Activated CD4-positive, alpha-beta T cell treated with anti-CD3 and anti-CD28 coated beads, Interleukin-2, amount 50 U/mL, for 24 hours (primary cell): ENCODE data around the gene C19orf47.

ENCODE experiments used
- DNase-seq, 2 donors: peaks; one replicate each; pipeline ENCODE4 v3.0.0-alpha.2; 2020; ENCODE audit warnings: low read depth in 1 of 2, low spot score in 1 of 2

C19orf47 gene

DNA sequence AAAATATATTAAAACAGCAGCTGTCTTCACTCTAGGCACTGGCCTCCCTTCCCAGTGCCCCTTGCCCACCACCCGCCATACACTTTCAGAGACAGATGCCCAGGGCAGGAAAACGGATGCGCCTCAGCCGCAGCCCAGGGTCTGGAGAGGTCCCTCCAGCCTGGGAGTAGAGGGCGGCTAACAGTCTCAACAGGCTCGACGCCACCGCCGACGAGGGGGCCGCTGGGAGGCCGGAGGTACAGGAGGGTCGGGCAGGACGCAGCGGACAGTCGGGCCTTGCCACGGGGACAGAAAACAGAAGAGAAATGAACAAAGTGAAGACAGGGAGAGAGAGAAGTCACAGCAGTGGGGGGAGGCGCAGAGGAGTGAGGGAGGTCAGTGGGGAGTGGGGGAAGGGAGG lies 27.1 kb downstream of the C19orf47 start:
- DNase-seq, result no peak

DNA sequence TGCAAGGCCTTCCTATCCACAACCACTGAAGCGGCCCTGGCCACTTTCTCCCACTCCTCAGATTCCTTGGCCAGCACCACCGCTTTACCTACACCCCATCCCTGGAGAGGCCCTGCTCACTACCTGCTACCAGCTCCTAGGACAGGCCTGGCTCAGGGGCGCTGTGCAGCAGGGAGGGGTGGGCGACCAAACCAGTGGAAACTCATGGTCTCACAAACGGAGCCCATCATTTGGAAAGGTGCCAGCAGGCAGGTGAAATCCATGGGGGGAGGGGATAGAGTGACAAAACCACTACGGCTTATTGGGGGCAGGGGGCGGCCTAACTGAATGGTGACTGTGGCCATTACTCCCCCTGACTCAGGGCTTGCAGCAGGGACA lies 27.6 kb downstream of the C19orf47 start:
- no peak for DNase-seq

GRCh38 chr19:40317338-40317737 lies 30.9 kb downstream of the C19orf47 start:
- DNase-seq, result no peak

GRCh38 chr19:40315812-40316470 lies 32.3 kb downstream of the C19orf47 start:
- no peak for DNase-seq

DNA sequence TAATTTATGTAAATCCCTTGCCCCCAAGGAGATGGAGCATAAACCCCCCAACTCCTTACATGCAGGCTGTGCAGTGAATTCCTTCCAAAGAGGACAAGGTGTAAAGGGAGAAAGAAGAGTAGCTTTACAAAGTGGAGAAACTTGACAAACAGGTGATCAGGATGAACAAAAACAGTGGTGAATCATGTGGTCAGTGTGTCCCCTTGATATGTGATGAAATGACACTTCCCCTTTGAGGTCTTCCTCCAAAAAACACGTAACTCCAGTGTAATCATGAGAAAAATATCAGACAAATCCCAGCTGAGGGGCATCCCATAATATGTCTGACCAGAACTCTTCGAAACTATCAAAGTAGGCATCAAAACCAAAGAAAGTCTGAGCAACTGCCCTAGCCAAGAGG lies 33.5 kb downstream of the C19orf47 start:
- no peak for DNase-seq

DNA sequence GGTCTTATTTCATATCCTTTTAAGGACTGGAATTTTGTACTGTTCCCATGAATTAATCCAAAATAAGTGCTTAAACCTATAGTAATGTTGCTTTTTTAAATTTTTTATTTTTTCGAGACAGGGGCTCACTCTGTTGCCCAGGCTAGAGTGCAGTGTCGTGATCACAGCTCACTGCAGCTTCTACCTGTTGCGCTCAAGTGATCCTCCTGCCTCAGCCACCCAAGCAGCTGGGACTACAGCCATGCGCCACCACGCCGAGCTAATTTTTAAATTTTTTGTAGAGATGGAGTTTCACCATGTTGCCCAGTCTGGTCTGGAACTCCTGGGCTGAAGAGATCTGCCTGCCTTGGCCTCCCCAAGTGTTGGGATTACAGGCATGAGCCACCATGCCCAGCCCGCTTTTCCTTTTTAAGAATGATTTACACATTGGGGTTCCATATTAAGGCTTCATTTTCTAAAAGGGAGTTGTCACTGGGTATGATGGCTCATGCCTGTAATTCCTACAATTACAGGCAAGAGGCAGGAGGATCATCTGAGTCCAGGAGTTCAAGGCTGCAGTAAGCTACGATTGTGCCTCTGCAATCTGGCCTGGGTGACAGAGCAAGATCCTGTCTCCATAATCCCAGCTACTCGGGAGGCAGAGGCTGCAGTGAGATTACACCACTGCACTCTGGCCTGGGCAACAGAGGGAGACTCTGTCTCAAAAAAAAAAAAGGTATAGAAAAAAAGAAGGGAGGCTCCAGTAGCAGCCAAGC lies 34.8 kb downstream of the C19orf47 start:
- no peak for DNase-seq

GRCh38 chr19:40312533-40312932 lies 35.7 kb downstream of the C19orf47 start:
- no peak for DNase-seq

- DNase-seq, result no peak
Measured at GRCh38 chr19:40309666-40310065, 38.5 kb downstream of the C19orf47 start.

GRCh38 chr19:40305403-40305802 lies 42.8 kb downstream of the C19orf47 start:
- peak; percentile 13 to 57 for DNase-seq

- no peak for DNase-seq
Measured at GRCh38 chr19:40304306-40304705, 43.9 kb downstream of the C19orf47 start.

DNA sequence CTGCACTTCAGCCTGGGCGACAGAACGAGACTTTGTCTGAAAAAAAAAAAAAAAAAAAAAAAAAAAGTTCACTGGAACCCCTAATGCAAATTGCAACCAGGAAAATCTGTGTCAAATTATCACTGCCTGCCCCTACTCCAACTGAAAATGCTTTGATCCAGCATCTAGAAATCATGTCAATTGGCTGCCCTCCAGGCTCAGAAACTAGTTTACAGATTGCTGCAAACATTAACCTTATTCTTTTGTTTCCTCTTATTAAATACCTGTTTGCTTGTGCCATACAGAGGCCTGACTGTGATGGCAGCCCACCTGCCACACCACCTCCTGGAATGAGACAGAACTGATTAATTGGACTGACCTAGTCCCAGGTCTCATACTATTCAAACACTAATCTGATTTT lies 44.4 kb downstream of the C19orf47 start:
- DNase-seq, result no peak

- DNase-seq, result no peak
Measured at GRCh38 chr19:40302224-40303011, 45.8 kb downstream of the C19orf47 start.

- DNase-seq, result no peak
Measured at GRCh38 chr19:40300668-40301067, 47.5 kb downstream of the C19orf47 start.

DNA sequence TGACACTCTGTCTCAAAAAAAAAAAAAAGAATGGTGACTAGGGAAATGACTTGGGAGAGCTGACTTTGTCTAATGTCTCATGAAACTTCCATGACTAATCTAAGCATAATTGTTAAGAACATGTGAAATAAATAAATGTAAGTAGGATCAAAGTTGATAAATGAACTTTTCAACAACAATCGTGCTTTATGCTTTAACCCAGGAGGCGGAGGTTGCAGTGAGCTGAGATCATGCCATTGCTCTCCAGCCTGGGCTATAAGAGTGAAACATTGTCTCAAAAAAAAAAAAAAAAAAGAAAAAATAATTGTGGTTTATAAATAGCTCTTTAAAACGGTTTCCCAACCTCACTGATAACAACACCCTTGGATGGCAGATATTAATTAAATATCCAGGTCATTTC lies 50.2 kb downstream of the C19orf47 start:
- DNase-seq, result no peak

GRCh38 chr19:40294560-40294959 lies 53.6 kb downstream of the C19orf47 start:
- no peak for DNase-seq

DNA sequence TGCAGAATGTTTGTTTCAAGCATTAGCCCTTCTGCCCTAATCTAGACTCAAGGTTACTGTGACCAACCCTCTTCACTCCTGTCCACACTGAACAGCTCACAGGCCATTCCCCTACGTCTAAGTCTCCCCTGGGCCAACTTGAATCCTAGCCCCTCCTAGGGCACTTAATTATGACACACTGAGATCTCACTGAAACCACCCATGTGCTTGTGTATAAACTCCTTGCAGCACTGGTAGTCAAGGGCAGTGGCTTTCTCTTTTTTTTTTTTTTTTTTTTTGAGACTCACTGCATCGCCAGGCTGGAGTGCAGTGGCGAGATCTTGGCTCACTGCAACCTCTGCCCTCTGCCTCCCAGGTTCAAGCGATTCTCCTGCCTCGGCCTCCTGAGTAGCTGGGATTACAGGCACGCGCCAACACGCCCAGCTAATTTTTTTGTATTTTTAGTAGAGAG lies 61.2 kb downstream of the C19orf47 start:
- DNase-seq, result no peak

GRCh38 chr19:40286235-40286970 lies 61.8 kb downstream of the C19orf47 start:
- no peak for DNase-seq

- peak; percentile 90 to 97 for DNase-seq
Measured at GRCh38 chr19:40285353-40286234, 62.6 kb downstream of the C19orf47 start.

- peak; percentile 19 to 55 for DNase-seq
Measured at GRCh38 chr19:40284501-40285352, 63.5 kb downstream of the C19orf47 start, which contains the start of gene AKT2. AKT2 (minus strand) TSS chr19:40285345; CDS start chr19:40265267, 20,078 bp downstream.

DNA sequence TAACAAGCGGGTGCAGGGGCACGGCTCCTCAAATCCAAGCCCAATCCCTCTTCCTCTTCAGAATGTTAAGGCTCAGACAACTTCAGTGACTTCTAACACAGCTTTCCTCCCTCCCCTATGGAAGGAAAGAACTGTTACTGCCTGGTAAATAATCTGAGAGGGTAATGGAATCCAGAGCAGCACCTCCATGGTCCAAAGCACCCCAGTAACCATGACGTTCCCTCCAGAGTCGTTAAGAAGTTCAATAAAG lies 64.0 kb downstream of the C19orf47 start:
- DNase-seq, result no peak
